ENCODE measurements around the gene OASL. TPM values are rescaled to one million over a fixed set of nuclear protein-coding genes. Genes with fewer than 3 reads are reported as not detected.

Gene OASL
- total RNA-seq, 4 donors from 2014 or later = 0.26 to 0.75 (median 0.46) TPM

DNA sequence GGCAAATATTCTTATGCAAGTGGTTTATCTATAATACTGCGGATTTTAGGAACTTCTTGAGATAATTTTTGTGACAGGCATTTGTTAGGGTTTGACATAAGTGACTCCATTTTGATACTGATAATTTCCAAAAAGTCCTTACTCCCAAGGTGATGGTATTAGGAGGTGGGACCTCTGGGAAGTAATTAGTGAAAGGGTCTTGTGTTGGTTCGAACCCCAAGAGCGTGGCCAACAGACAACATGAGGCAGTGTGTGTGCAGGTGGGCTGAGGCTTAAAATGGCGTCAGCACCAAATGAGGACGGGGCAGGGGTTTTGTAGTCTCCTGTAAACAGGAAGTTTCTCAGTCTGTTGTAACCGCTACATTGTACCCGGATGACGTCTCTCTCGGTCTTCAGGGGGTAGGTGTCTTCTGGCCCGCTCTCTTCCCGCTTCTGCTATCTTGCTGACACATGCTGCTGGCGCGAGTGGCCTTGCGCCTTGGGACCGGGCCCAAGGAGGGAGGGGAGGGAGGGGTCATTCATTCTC is 21.0 kb downstream of the OASL start:
- intact Hi-C loops (cut with DNase I) = no loop called here
- Histone ChIP-seq H3K4me1 (peaks cover 9 to 14% (median 12%) of the 10 kb centered on the region in 4 donors), H3K27me3 (no peaks in the 10 kb centered on the region), H3K9me3 (no peaks in the 10 kb centered on the region), H3K27ac (replicated peaks in 1 of 4) (no peak overlapping the region), H3K4me3 (no peak overlapping the region), H3K36me3 (peaks cover 0 to 5% (median 3%) of the 10 kb centered on the region in 4 donors)
- no peak for DNase-seq (ENCODE audit: extremely low spot score)
- WGBS = 89% methylated on average over 15 of the region's 15 CpGs
- no peak for TF ChIP-seq EP300 (IDR thresholded peaks at IDR 0.05)

- WGBS = 1% methylated on average over 28 of the region's 34 CpGs
- DNase-seq (ENCODE audit: extremely low spot score) = peak; percentile 97
- H3K4me3 ChIP-seq = peak within 1 kb of the TSS; percentile 74 to 88 (median 75)
These were observed 22.9 kb downstream of the OASL start, which contains the start of gene C12orf43 for GRCh38 chr12:121015825-121016766. Gene C12orf43, minus strand, starts transcription at chr12:121016487. Its CDS starts 13 bp downstream, at chr12:121016474.

DNA sequence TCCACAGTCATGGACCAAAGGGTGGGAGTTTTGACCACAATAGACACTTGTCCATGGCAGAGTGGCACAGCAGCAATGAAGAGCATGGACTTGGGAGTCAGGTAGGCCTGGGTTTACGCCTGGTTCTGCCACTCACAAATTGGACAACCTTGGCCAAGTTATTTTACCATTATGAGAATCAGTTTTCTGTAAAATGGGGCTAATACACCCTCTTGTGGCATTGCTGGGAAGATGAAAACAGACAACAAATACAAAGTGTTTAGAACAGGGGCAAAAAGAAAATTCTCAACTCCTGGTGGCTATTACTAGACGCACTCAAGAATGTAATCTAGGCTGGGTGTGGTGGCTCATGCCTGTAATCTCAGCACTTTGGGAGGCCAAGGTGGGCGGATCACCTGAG is 25.3 kb downstream of the OASL start:
- no peaks in the 10 kb centered on the region for H3K27me3 ChIP-seq
- peaks cover 11 to 43% (median 40%) of the 10 kb centered on the region in 4 donors for H3K36me3 ChIP-seq
- no peaks in the 10 kb centered on the region for H3K9me3 ChIP-seq
- no peak for TF ChIP-seq POLR2A (IDR thresholded peaks at IDR 0.05; ENCODE audit: low read depth)
- no peak overlapping the region for H3K27ac ChIP-seq (replicated peaks in 1 of 4)
- DNase-seq (ENCODE audit: extremely low spot score) = no peak
- H3K4me1 ChIP-seq = peaks cover 9 to 14% (median 12%) of the 10 kb centered on the region in 4 donors
- intact Hi-C loops (cut with DNase I) = no loop called here
- no peak overlapping the region for H3K4me3 ChIP-seq
- 89% methylated on average over 3 of the region's 3 CpGs for WGBS

More at GRCh38 chr12:121015825-121016766, 22.9 kb downstream of the OASL start, which contains the start of gene C12orf43:
- TF ChIP-seq POLR2AphosphoS5 (IDR thresholded peaks at IDR 0.05) = peak; percentile 71 to 97
- TF ChIP-seq EP300 (IDR thresholded peaks at IDR 0.05) = no peak
- TF ChIP-seq, protein P1, sequence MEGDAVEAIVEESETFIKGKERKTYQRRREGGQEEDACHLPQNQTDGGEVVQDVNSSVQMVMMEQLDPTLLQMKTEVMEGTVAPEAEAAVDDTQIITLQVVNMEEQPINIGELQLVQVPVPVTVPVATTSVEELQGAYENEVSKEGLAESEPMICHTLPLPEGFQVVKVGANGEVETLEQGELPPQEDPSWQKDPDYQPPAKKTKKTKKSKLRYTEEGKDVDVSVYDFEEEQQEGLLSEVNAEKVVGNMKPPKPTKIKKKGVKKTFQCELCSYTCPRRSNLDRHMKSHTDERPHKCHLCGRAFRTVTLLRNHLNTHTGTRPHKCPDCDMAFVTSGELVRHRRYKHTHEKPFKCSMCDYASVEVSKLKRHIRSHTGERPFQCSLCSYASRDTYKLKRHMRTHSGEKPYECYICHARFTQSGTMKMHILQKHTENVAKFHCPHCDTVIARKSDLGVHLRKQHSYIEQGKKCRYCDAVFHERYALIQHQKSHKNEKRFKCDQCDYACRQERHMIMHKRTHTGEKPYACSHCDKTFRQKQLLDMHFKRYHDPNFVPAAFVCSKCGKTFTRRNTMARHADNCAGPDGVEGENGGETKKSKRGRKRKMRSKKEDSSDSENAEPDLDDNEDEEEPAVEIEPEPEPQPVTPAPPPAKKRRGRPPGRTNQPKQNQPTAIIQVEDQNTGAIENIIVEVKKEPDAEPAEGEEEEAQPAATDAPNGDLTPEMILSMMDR (IDR thresholded peaks at IDR 0.05) = no peak
- no peak for TF ChIP-seq POLR2A (IDR thresholded peaks at IDR 0.05; ENCODE audit: low read depth)
- Histone ChIP-seq H3K27ac (replicated peaks in 1 of 4) (peak within 1 kb of the TSS; percentile 67 to 80 (median 75)), H3K36me3 (peaks cover 0 to 19% (median 17%) of the 10 kb centered on the region in 4 donors), H3K4me1 (peaks cover 9 to 14% (median 12%) of the 10 kb centered on the region in 4 donors), H3K9me3 (no peaks in the 10 kb centered on the region), H3K27me3 (no peaks in the 10 kb centered on the region)
- intact Hi-C loops (cut with DNase I) = no loop called here

DNA sequence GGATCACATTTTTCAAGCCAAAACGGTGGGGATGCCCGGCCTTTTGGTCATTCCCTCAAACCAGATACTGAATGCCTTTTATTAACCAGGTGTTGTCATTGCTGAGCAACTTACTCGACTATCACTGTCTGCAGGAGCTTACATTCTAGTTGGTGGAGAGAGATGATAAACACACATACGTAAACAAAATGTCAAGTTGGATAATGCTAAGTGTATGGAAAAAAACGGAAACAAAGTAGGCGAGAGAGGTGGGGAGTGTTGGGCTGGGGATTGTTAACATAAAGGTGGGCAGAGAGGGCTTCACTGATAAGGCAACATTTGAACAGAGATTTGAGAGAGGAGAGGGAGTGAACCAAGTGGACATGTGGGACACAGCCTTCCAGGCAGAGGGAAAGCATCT is 27.2 kb downstream of the OASL start:
- Histone ChIP-seq H3K4me1 (peaks cover 9 to 14% (median 12%) of the 10 kb centered on the region in 4 donors), H3K27ac (replicated peaks in 1 of 4) (no peak overlapping the region), H3K27me3 (no peaks in the 10 kb centered on the region), H3K36me3 (peaks cover 13 to 62% (median 58%) of the 10 kb centered on the region in 4 donors), H3K9me3 (no peaks in the 10 kb centered on the region), H3K4me3 (no peak overlapping the region)
- 67% methylated on average over 6 of the region's 6 CpGs for WGBS
- TF ChIP-seq POLR2AphosphoS5 (IDR thresholded peaks at IDR 0.05) = no peak
- TF ChIP-seq, protein P1 (IDR thresholded peaks at IDR 0.05) = no peak
- no peak for TF ChIP-seq POLR2A (IDR thresholded peaks at IDR 0.05; ENCODE audit: low read depth)
- TF ChIP-seq EP300 (IDR thresholded peaks at IDR 0.05) = no peak
- intact Hi-C loops (cut with DNase I) = no loop called here
- no peak for DNase-seq (ENCODE audit: extremely low spot score)

- Histone ChIP-seq H3K27me3 (no peaks in the 10 kb centered on the region), H3K9me3 (no peaks in the 10 kb centered on the region), H3K27ac (replicated peaks in 1 of 4) (no peak overlapping the region), H3K4me1 (peaks cover 8 to 12% (median 10%) of the 10 kb centered on the region in 4 donors), H3K36me3 (peaks cover 13 to 71% (median 65%) of the 10 kb centered on the region in 4 donors), H3K4me3 (no peak overlapping the region)
- 93% methylated on average over 8 of the region's 8 CpGs for WGBS
- no peak for DNase-seq (ENCODE audit: extremely low spot score)
- no peak for TF ChIP-seq POLR2AphosphoS5 (IDR thresholded peaks at IDR 0.05)
- no peak for TF ChIP-seq EP300 (IDR thresholded peaks at IDR 0.05)
- TF ChIP-seq POLR2A (IDR thresholded peaks at IDR 0.05; ENCODE audit: low read depth) = no peak
- TF ChIP-seq, protein P1 (IDR thresholded peaks at IDR 0.05) = no peak
- intact Hi-C loops (cut with DNase I) = no loop called here
These were observed 28.2 kb downstream of the OASL start for GRCh38 chr12:121010860-121011259.
